Measurements from ENCODE around the gene FAM76B.

Gene FAM76B

GRCh38 chr11:95725196-95725595 lies 64.4 kb downstream of the FAM76B start:
- no peak overlapping the region for H3K9ac ChIP-seq (ENCODE audit: low read depth in 1 of 2, low read length in 2 of 2)
- no peaks in the 10 kb centered on the region for H3K4me1 ChIP-seq (ENCODE audit: control insufficient read depth in 1 of 2, insufficient read depth in 2 of 2, low read length in 2 of 2)
- no peaks in the 10 kb centered on the region for H3K9me3 ChIP-seq (ENCODE audit: control insufficient read depth in 1 of 2, low read length in 2 of 2)
- no peak overlapping the region for H3K27ac ChIP-seq (ENCODE audit: low read depth, low read length)
- H3K27me3 ChIP-seq (ENCODE audit: control insufficient read depth in 1 of 2, insufficient read depth in 2 of 2, low read length in 2 of 2), result no peaks in the 10 kb centered on the region
- no peaks in the 10 kb centered on the region for H3K36me3 ChIP-seq (ENCODE audit: control insufficient read depth in 1 of 2, insufficient read depth in 2 of 2, low read length in 2 of 2)
- no peak overlapping the region for H3K4me3 ChIP-seq (ENCODE audit: low read depth in 1 of 2, low read length in 2 of 2)

GRCh38 chr11:95723361-95723942 lies 66.1 kb downstream of the FAM76B start:
- no peaks in the 10 kb centered on the region for H3K36me3 ChIP-seq (ENCODE audit: control insufficient read depth in 1 of 2, insufficient read depth in 2 of 2, low read length in 2 of 2)
- no peaks in the 10 kb centered on the region for H3K4me1 ChIP-seq (ENCODE audit: control insufficient read depth in 1 of 2, insufficient read depth in 2 of 2, low read length in 2 of 2)
- H3K27ac ChIP-seq (ENCODE audit: low read depth, low read length), result no peak overlapping the region
- no peaks in the 10 kb centered on the region for H3K27me3 ChIP-seq (ENCODE audit: control insufficient read depth in 1 of 2, insufficient read depth in 2 of 2, low read length in 2 of 2)
- no peaks in the 10 kb centered on the region for H3K9me3 ChIP-seq (ENCODE audit: control insufficient read depth in 1 of 2, low read length in 2 of 2)
- no peak overlapping the region for H3K9ac ChIP-seq (ENCODE audit: low read depth in 1 of 2, low read length in 2 of 2)
- H3K4me3 ChIP-seq (ENCODE audit: low read depth in 1 of 2, low read length in 2 of 2), result no peak overlapping the region

DNA sequence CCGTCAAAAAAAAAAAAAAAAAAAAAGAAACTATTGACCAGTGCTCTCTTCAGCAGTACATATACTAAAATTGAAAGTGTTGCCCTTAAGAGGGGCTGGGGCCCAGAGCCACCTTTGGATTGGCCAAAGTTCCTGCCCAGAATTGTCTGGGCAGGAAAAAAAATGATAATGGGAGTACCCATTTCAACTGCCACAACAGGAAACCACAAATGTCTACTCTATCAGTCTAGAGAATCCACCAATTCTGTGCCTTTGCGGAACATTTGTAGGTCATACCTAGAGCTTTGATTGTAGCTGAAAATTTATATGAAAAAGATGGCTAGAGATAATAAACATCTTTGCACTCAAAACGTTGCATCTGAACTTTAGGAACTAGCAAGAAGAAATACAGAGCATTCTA lies 69.4 kb downstream of the FAM76B start:
- no peaks in the 10 kb centered on the region for H3K36me3 ChIP-seq (ENCODE audit: control insufficient read depth in 1 of 2, insufficient read depth in 2 of 2, low read length in 2 of 2)
- no peaks in the 10 kb centered on the region for H3K27me3 ChIP-seq (ENCODE audit: control insufficient read depth in 1 of 2, insufficient read depth in 2 of 2, low read length in 2 of 2)
- H3K9me3 ChIP-seq (ENCODE audit: control insufficient read depth in 1 of 2, low read length in 2 of 2), result no peaks in the 10 kb centered on the region
- no peak overlapping the region for H3K27ac ChIP-seq (ENCODE audit: low read depth, low read length)
- H3K4me1 ChIP-seq (ENCODE audit: control insufficient read depth in 1 of 2, insufficient read depth in 2 of 2, low read length in 2 of 2), result no peaks in the 10 kb centered on the region
- no peak overlapping the region for H3K9ac ChIP-seq (ENCODE audit: low read depth in 1 of 2, low read length in 2 of 2)
- no peak overlapping the region for H3K4me3 ChIP-seq (ENCODE audit: low read depth in 1 of 2, low read length in 2 of 2)

Data from duodenal mucosa (tissue), 2 donors.